HEK293T (cell line): ENCODE data around the gene ATP11C.

Source experiments
- FOXA1 ChIP-seq: fragments of 450-650 bp; IDR thresholded peaks from 2 replicates; pipeline ENCODE4 v1.6.1; 2016; ENCODE audit warnings: mild to moderate bottlenecking
- FOXK2 ChIP-seq: fragments of 450-650 bp; IDR thresholded peaks from 2 replicates; pipeline ENCODE4 v1.6.1; 2016; ENCODE audit warnings: mild to moderate bottlenecking
- FOXM1 ChIP-seq: fragments of 450-650 bp; IDR thresholded peaks from 2 replicates; pipeline ENCODE4 v1.6.1; 2017; ENCODE audit warnings: mild to moderate bottlenecking, borderline replicate concordance
- LEF1 ChIP-seq: fragments of 450-650 bp; IDR thresholded peaks from 2 replicates; pipeline ENCODE4 v1.6.1; 2017; ENCODE audit warnings: mild to moderate bottlenecking, borderline replicate concordance
- NFRKB ChIP-seq: fragments of 450-650 bp; IDR thresholded peaks from 2 replicates; pipeline ENCODE4 v1.6.1; 2016; ENCODE audit warnings: mild to moderate bottlenecking, moderate library complexity
- PKNOX1 ChIP-seq: fragments of 450-650 bp; IDR thresholded peaks from 2 replicates; pipeline ENCODE4 v1.6.1; 2016
- SP1 ChIP-seq: fragments of 450-650 bp; IDR thresholded peaks from 2 replicates; pipeline ENCODE4 v1.6.1; 2017

DNA sequence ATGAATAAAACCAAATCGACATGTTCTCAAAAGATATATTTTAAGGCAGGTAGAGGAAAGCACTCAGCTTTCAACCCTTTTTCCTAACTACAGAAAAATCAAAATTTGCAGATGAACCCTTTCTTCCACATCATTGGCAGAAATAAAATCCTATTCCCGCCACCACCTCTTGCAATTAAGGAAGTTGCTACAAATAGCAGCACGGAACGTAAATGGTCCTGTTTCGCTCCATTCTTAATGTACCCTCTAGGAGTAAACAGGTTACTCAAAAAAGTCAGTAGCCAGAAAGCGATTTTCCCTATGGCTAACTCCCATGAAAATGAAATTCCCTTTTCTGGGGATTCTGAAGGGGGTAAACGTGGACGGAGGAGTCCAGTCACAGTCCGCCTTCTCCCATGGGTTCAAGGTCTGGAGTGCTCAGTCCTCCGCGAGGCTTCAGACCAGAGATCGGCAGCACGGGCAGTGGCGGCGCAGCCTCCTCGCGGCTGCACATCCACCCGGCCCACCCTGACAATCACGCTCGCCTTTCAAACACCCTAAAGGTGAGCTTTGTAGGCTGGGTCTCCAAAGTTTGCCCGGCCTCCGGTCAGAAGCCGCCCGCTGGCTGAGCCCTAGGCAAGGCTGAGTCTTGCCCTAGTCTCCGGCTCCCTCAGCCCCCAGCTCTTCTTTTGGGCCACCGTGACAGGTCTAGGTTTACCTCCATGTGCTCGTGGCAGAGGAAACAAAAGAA lies 1.8 kb downstream of the ATP11C start:
- no peak for TF ChIP-seq NFRKB
- TF ChIP-seq FOXM1: no peak
- TF ChIP-seq PKNOX1: no peak
- no peak for TF ChIP-seq FOXK2
- TF ChIP-seq FOXA1: no peak
- no peak for TF ChIP-seq LEF1
- TF ChIP-seq SP1: no peak
